Neuronal stem cell (in vitro differentiated cells): ENCODE data around the gene CD151.

ENCODE experiments used
- DNase-seq: peaks from one replicate; pipeline ENCODE4 v3.0.0-alpha.2; 2013; ENCODE audit warnings: low spot score
- H2AFZ ChIP-seq: one replicate; pipeline ENCODE4 v1.6.1; 2013; ENCODE audit warnings: mild to moderate bottlenecking, low read length, inconsistent platforms
- H2AK5ac ChIP-seq: 2 replicates; pipeline ENCODE4 v1.6.1; 2013; ENCODE audit warnings: low read depth, mild to moderate bottlenecking, inconsistent platforms, low read length, moderate library complexity, mixed read lengths
- H2BK120ac ChIP-seq: 2 replicates; pipeline ENCODE4 v1.6.1; 2013; ENCODE audit warnings: low read depth, mild to moderate bottlenecking, inconsistent platforms, low read length, moderate library complexity, mixed read lengths
- H2BK12ac ChIP-seq: one replicate; pipeline ENCODE4 v1.6.1; 2013; ENCODE audit warnings: low read length, inconsistent platforms
- H2BK15ac ChIP-seq: 2 replicates; pipeline ENCODE4 v1.6.1; 2013; ENCODE audit warnings: mild to moderate bottlenecking, low read length, inconsistent platforms, mixed read lengths
- H2BK5ac ChIP-seq: one replicate; pipeline ENCODE4 v1.6.1; 2013; ENCODE audit warnings: inconsistent platforms, mild to moderate bottlenecking, low read length, moderate library complexity
- H3K14ac ChIP-seq: one replicate; pipeline ENCODE4 v1.6.1; 2013; ENCODE audit warnings: low read length, inconsistent platforms
- H3K18ac ChIP-seq: 2 replicates; pipeline ENCODE4 v1.6.1; 2013; ENCODE audit warnings: low read length, inconsistent platforms
- H3K23ac ChIP-seq: 2 replicates; pipeline ENCODE4 v1.6.1; 2013; ENCODE audit warnings: low read depth, mild to moderate bottlenecking, mixed read lengths, low read length, inconsistent platforms; ENCODE audit not compliant: poor library complexity
- H3K27ac ChIP-seq: replicated peaks from 3 replicates; pipeline ENCODE4 v1.5.1; 2013; ENCODE audit warnings: low read length, inconsistent platforms
- H3K27me3 ChIP-seq, 3 experiments: 2 replicates each; pipeline ENCODE4 v1.6.1; 2013; ENCODE audit warnings: low read length in 3 of 3, mild to moderate bottlenecking in 2 of 3, inconsistent platforms in 1 of 3, low read depth in 1 of 3, mixed read lengths in 1 of 3, moderate library complexity in 1 of 3; ENCODE audit not compliant: control insufficient read depth in 3 of 3, insufficient read depth in 3 of 3
- H3K36me3 ChIP-seq, 2 donors: replicated peaks in 1 of 2; 2 replicates each; pipeline ENCODE4 v1.6.1; 2013; ENCODE audit warnings: low read length in 2 of 2; ENCODE audit not compliant: control insufficient read depth in 2 of 2, insufficient read depth in 2 of 2
- H3K4ac ChIP-seq: 2 replicates; pipeline ENCODE4 v1.6.1; 2013; ENCODE audit warnings: inconsistent platforms, mild to moderate bottlenecking, low read length, moderate library complexity
- H3K4me1 ChIP-seq, 2 donors: 1 replicate in 1 of 2; 2 replicates in 1 of 2; pipeline ENCODE4 v1.6.1; 2013; ENCODE audit warnings: low read length in 2 of 2, low read depth in 1 of 2; ENCODE audit not compliant: control insufficient read depth in 2 of 2, insufficient read depth in 1 of 2
- H3K4me2 ChIP-seq: one replicate; pipeline ENCODE4 v1.6.1; 2013; ENCODE audit warnings: mild to moderate bottlenecking, low read length, inconsistent platforms; ENCODE audit not compliant: insufficient read depth, poor library complexity, severe bottlenecking
- H3K4me3 ChIP-seq, 2 donors: 2 replicates each; pipeline ENCODE4 v1.5.1; 2013; ENCODE audit warnings: low read length in 2 of 2, mild to moderate bottlenecking in 2 of 2, inconsistent platforms in 1 of 2, moderate library complexity in 1 of 2
- H3K79me1 ChIP-seq: one replicate; pipeline ENCODE4 v1.6.1; 2013; ENCODE audit warnings: low read depth, mild to moderate bottlenecking, inconsistent platforms, low read length, moderate library complexity
- H3K9ac ChIP-seq: one replicate; pipeline ENCODE4 v1.6.1; 2013; ENCODE audit warnings: mild to moderate bottlenecking, low read depth, low read length, inconsistent platforms; ENCODE audit not compliant: poor library complexity
- H3K9me3 ChIP-seq, 2 donors: replicated peaks in 1 of 2; 2 replicates each; pipeline versions ENCODE3 to v1.6.1; 2013; ENCODE audit warnings: low read length in 2 of 2, mild to moderate bottlenecking in 2 of 2, inconsistent platforms in 1 of 2, low read depth in 1 of 2, mixed read lengths in 1 of 2, moderate library complexity in 1 of 2; ENCODE audit not compliant: control insufficient read depth in 2 of 2, insufficient read depth in 1 of 2
- H4K8ac ChIP-seq: one replicate; pipeline ENCODE4 v1.6.1; 2013; ENCODE audit warnings: low read depth, mild to moderate bottlenecking, inconsistent platforms, low read length, moderate library complexity
- H4K91ac ChIP-seq: one replicate; pipeline ENCODE4 v1.6.1; 2013; ENCODE audit warnings: low read length, low read depth, mild to moderate bottlenecking, inconsistent platforms; ENCODE audit not compliant: poor library complexity
- WGBS, 2 donors: extraction: QIAGEN DNeasy Blood & Tissue Kit; methylation state at CpG; one replicate each; pipeline ENCODE4 v1.1.7; 2013; ENCODE audit warnings: missing lambda C conversion rate in 2 of 2, mixed read lengths in 1 of 2; ENCODE audit not compliant: insufficient read length in 2 of 2, insufficient replicate concordance in 1 of 2; ENCODE audit errors: extremely low coverage in 2 of 2; 5-methylcytosine and 5-hydroxymethylcytosine counted together

CD151 gene

GRCh38 chr11:823441-824291, 9.1 kb upstream of the CD151 start:
- no peak overlapping the region for H2BK120ac ChIP-seq
- H2BK15ac ChIP-seq = no peak overlapping the region
- H3K4me2 ChIP-seq = no peak overlapping the region
- H2BK5ac ChIP-seq = no peak overlapping the region
- peaks cover 25 to 26% of the 10 kb centered on the region in 2 donors for H3K4me1 ChIP-seq
- no peak overlapping the region for H3K18ac ChIP-seq
- peaks cover 0 to 23% (median 0%) of the 10 kb centered on the region in 3 experiments for H3K27me3 ChIP-seq
- H3K23ac ChIP-seq = peak overlapping the region; percentile 73
- no CpG with 5 or more reads among the region's 53 CpGs for WGBS, 2 donors
- no peak overlapping the region for H4K91ac ChIP-seq
- H3K36me3 ChIP-seq = peaks cover 0 to 37% of the 10 kb centered on the region in 2 donors
- peak overlapping the region; percentile 21 for H3K14ac ChIP-seq
- H2AK5ac ChIP-seq = no peak overlapping the region
- H3K27ac ChIP-seq = no peak overlapping the region
- no peak overlapping the region for H4K8ac ChIP-seq
- H2BK12ac ChIP-seq = no peak overlapping the region
- H2AFZ ChIP-seq = no peak overlapping the region
- H3K79me1 ChIP-seq = peaks cover 6% of the 10 kb centered on the region
- no peak overlapping the region for H3K4me3 ChIP-seq
- no peak for DNase-seq
- no peaks in the 10 kb centered on the region for H3K9me3 ChIP-seq
- no peak overlapping the region for H3K9ac ChIP-seq
- no peak overlapping the region for H3K4ac ChIP-seq

GRCh38 chr11:824292-824880, 8.4 kb upstream of the CD151 start:
- no peak for DNase-seq
- Histone ChIP-seq H3K14ac (no peak overlapping the region), H3K18ac (no peak overlapping the region), H3K27ac (no peak overlapping the region), H3K79me1 (peaks cover 6% of the 10 kb centered on the region), H3K36me3 (peaks cover 0 to 37% of the 10 kb centered on the region in 2 donors), H3K27me3 (peaks cover 0 to 30% (median 0%) of the 10 kb centered on the region in 3 experiments), H3K4ac (no peak overlapping the region), H3K9ac (no peak overlapping the region), H4K91ac (no peak overlapping the region), H3K4me1 (peaks cover 28% of the 10 kb centered on the region in 2 donors), H3K4me3 (no peak overlapping the region), H4K8ac (no peak overlapping the region), H3K9me3 (no peaks in the 10 kb centered on the region), H2BK5ac (no peak overlapping the region), H2BK120ac (no peak overlapping the region), H3K23ac (no peak overlapping the region), H2BK15ac (no peak overlapping the region), H2AFZ (no peak overlapping the region), H2BK12ac (no peak overlapping the region), H2AK5ac (no peak overlapping the region), H3K4me2 (no peak overlapping the region)
- WGBS, 2 donors = no CpG with 5 or more reads among the region's 59 CpGs

GRCh38 chr11:824942-825341, 7.8 kb upstream of the CD151 start:
- H3K79me1 ChIP-seq = peaks cover 6% of the 10 kb centered on the region
- H3K36me3 ChIP-seq = peaks cover 0 to 37% of the 10 kb centered on the region in 2 donors
- no peaks in the 10 kb centered on the region for H3K9me3 ChIP-seq
- H3K9ac ChIP-seq = no peak overlapping the region
- H3K4me1 ChIP-seq = peaks cover 33% of the 10 kb centered on the region in 2 donors
- H2AFZ ChIP-seq = no peak overlapping the region
- peaks cover 0 to 36% (median 0%) of the 10 kb centered on the region in 3 experiments for H3K27me3 ChIP-seq
- no peak overlapping the region for H3K4me2 ChIP-seq
- no peak overlapping the region for H3K4me3 ChIP-seq
- DNase-seq = no peak
- no peak overlapping the region for H4K8ac ChIP-seq
- no peak overlapping the region for H4K91ac ChIP-seq
- H2AK5ac ChIP-seq = no peak overlapping the region
- H3K23ac ChIP-seq = no peak overlapping the region
- H3K27ac ChIP-seq = no peak overlapping the region
- no peak overlapping the region for H2BK12ac ChIP-seq
- H2BK5ac ChIP-seq = no peak overlapping the region
- H3K18ac ChIP-seq = no peak overlapping the region
- WGBS, 2 donors = no CpG with 5 or more reads among the region's 11 CpGs
- no peak overlapping the region for H3K4ac ChIP-seq
- H2BK15ac ChIP-seq = no peak overlapping the region
- no peak overlapping the region for H3K14ac ChIP-seq
- H2BK120ac ChIP-seq = no peak overlapping the region
